Brain microvascular endothelial cell (primary cell): ENCODE measurements around the gene FETUB.

ENCODE experiments used
- DNase-seq: peaks from one replicate; pipeline ENCODE4 v3.0.0-alpha.2; 2020
- H3K27ac ChIP-seq: fragments of 250-450 bp; sonication (Bioruptor Pico); 2 replicates; pipeline ENCODE4 v1.5.1; 2020; ENCODE audit warnings: mild to moderate bottlenecking, moderate library complexity
- H3K27me3 ChIP-seq: fragments of 250-450 bp; sonication (Bioruptor Pico); replicated peaks from 2 replicates; pipeline ENCODE4 v1.5.1; 2020; ENCODE audit warnings: mild to moderate bottlenecking
- H3K36me3 ChIP-seq: fragments of 250-450 bp; sonication (Bioruptor Pico); replicated peaks from 2 replicates; pipeline ENCODE4 v1.5.1; 2020; ENCODE audit warnings: mild to moderate bottlenecking
- H3K4me3 ChIP-seq: 2 replicates; pipeline ENCODE4 v1.5.1; 2011; ENCODE audit warnings: low read depth, mild to moderate bottlenecking, control low read depth, low read length, moderate library complexity
- in situ Hi-C: cut with HindIII; loops from 2 replicates; pipeline ENCODE4 v1.10.0; 2017; ENCODE audit warnings: low sequenced_read_pairs, low pct_ligation_motif_present
- TF ChIP-seq, protein P1 (sequence below): IDR thresholded peaks from 2 replicates; pipeline ENCODE4 v1.5.1; 2011; ENCODE audit warnings: low read depth, mild to moderate bottlenecking, moderate library complexity, low read length, control low read depth, inconsistent platforms; ENCODE audit errors: missing control alignments

Gene FETUB, protein sequence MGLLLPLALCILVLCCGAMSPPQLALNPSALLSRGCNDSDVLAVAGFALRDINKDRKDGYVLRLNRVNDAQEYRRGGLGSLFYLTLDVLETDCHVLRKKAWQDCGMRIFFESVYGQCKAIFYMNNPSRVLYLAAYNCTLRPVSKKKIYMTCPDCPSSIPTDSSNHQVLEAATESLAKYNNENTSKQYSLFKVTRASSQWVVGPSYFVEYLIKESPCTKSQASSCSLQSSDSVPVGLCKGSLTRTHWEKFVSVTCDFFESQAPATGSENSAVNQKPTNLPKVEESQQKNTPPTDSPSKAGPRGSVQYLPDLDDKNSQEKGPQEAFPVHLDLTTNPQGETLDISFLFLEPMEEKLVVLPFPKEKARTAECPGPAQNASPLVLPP

DNA sequence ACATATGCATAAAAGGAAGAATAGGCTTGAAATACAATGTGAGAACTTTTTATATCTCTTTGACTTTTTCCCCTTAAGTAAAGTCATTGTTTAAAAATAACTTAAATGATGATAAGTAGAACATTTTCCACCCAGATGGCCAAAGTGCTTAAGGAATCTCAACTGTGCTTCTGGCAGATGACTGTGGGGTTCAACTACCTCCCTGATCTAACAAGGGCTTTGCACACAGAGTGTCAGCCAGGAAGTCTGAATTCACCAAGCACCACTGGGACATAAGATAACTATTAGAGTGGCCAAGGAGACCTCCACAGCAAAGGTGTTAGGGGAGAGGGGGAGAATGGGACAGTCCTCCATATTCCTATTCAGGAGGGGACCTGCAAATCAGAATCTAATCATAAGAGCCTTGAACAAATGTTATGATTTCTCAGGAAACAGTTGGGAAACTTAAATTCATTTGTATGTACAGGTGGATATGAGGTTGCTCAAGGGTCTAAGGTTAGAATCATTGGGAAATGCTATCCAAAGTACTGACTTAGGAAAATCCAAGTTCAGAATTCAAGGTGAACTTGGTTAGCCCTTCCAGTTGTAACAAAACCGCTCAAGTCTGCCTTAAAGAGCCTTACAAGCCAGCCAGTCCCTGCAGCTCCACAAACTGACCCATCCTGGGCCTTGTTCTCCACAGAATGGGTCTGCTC, at the start of gene FETUB:
Gene FETUB (plus strand): TSS at position 622 of the 695 bp plus-strand sequence. CDS start 62 bp downstream, at position 684.
- H3K27me3 ChIP-seq = no peaks in the 10 kb centered on the region
- no peak within 1 kb of the TSS for H3K4me3 ChIP-seq
- in situ Hi-C loops = no loop called here
- no peak within 1 kb of the TSS for H3K27ac ChIP-seq
- no peak for DNase-seq
- H3K36me3 ChIP-seq = no peaks in the 10 kb centered on the region
- TF ChIP-seq, protein P1, sequence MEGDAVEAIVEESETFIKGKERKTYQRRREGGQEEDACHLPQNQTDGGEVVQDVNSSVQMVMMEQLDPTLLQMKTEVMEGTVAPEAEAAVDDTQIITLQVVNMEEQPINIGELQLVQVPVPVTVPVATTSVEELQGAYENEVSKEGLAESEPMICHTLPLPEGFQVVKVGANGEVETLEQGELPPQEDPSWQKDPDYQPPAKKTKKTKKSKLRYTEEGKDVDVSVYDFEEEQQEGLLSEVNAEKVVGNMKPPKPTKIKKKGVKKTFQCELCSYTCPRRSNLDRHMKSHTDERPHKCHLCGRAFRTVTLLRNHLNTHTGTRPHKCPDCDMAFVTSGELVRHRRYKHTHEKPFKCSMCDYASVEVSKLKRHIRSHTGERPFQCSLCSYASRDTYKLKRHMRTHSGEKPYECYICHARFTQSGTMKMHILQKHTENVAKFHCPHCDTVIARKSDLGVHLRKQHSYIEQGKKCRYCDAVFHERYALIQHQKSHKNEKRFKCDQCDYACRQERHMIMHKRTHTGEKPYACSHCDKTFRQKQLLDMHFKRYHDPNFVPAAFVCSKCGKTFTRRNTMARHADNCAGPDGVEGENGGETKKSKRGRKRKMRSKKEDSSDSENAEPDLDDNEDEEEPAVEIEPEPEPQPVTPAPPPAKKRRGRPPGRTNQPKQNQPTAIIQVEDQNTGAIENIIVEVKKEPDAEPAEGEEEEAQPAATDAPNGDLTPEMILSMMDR = no peak

GRCh38 chr3:186590580-186591295, 49.5 kb upstream of the FETUB start:
- in situ Hi-C loops = no loop called here
- H3K36me3 ChIP-seq = peaks cover 5% of the 10 kb centered on the region
- DNase-seq = no peak
- TF ChIP-seq, protein P1 = no peak
- no peaks in the 10 kb centered on the region for H3K27me3 ChIP-seq
- H3K27ac ChIP-seq = no peak overlapping the region
- no peak overlapping the region for H3K4me3 ChIP-seq

GRCh38 chr3:186592682-186593081, 47.5 kb upstream of the FETUB start:
- Histone ChIP-seq H3K36me3 (no peaks in the 10 kb centered on the region), H3K4me3 (no peak overlapping the region), H3K27ac (no peak overlapping the region), H3K27me3 (no peaks in the 10 kb centered on the region)
- DNase-seq = no peak
- in situ Hi-C loops = no loop called here
- TF ChIP-seq, protein P1 = no peak

GRCh38 chr3:186593862-186594261, 46.3 kb upstream of the FETUB start:
- no peaks in the 10 kb centered on the region for H3K36me3 ChIP-seq
- H3K27me3 ChIP-seq = no peaks in the 10 kb centered on the region
- in situ Hi-C loops = no loop called here
- TF ChIP-seq, protein P1 = no peak
- no peak overlapping the region for H3K27ac ChIP-seq
- no peak for DNase-seq
- no peak overlapping the region for H3K4me3 ChIP-seq

- no peak for DNase-seq
These were observed 45.5 kb upstream of the FETUB start for GRCh38 chr3:186594591-186595113.

More at GRCh38 chr3:186594591-186595113, 45.5 kb upstream of the FETUB start:
- H3K36me3 ChIP-seq = no peaks in the 10 kb centered on the region
- H3K4me3 ChIP-seq = no peak overlapping the region
- H3K27me3 ChIP-seq = no peaks in the 10 kb centered on the region
- TF ChIP-seq, protein P1 = no peak
- in situ Hi-C loops = no loop called here
- no peak overlapping the region for H3K27ac ChIP-seq
